ENCODE measurements around the gene MTHFSD.

The MTHFSD gene

DNA sequence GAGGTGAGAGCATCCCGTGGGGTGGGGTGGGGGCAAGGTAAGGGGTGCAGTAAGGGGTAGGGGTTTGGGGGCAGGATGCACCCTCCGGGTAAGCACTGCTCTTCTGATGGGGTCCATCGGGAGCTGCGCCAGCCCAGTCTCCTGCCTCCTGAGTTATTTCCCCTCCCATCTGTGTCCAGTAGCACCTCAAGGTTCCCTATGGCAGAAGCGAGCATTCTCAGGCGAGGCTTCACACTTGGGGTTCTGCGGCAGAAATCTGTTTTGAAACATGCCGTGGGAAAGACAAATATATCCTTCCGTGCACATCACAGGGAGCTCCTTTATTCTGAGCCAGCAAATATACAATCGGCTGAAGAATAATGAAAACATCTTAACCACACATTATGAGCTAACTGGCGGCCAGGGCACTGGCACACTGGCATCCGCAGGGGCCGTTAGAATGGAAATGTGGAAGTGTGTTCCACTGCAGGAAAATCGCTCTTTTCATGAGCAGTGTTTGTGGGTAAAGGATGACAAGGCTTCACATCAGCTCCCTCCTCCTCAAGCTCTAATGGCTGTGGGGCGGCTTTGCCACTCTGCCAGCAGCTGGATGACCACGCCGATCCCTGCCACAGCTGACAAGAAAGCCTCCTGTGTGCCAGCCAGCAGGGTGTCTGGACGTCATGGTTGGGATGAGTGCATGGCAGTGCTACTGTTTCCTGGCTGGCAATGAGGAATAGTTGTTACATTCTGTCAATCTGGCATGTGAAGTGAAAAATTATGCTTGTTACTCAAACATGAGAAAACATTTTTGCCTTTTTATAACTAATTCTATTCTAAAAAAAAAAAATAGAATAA, 20.0 kb downstream of the MTHFSD start:
- H3K27ac ChIP-seq, result no peak overlapping the region
- no peak for TF ChIP-seq ZFX (IDR thresholded peaks at IDR 0.05)
- TF ChIP-seq, protein P1, sequence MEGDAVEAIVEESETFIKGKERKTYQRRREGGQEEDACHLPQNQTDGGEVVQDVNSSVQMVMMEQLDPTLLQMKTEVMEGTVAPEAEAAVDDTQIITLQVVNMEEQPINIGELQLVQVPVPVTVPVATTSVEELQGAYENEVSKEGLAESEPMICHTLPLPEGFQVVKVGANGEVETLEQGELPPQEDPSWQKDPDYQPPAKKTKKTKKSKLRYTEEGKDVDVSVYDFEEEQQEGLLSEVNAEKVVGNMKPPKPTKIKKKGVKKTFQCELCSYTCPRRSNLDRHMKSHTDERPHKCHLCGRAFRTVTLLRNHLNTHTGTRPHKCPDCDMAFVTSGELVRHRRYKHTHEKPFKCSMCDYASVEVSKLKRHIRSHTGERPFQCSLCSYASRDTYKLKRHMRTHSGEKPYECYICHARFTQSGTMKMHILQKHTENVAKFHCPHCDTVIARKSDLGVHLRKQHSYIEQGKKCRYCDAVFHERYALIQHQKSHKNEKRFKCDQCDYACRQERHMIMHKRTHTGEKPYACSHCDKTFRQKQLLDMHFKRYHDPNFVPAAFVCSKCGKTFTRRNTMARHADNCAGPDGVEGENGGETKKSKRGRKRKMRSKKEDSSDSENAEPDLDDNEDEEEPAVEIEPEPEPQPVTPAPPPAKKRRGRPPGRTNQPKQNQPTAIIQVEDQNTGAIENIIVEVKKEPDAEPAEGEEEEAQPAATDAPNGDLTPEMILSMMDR (conservative IDR thresholded peaks at IDR 0.05), result no peak

- TF ChIP-seq ZFX (IDR thresholded peaks at IDR 0.05), result no peak
- TF ChIP-seq, protein P1 (conservative IDR thresholded peaks at IDR 0.05), result no peak
- no peak overlapping the region for H3K27ac ChIP-seq
Measured at GRCh38 chr16:86533767-86534351, 21.2 kb downstream of the MTHFSD start.

- no peak overlapping the region for H3K27ac ChIP-seq
- TF ChIP-seq, protein P1 (conservative IDR thresholded peaks at IDR 0.05), result no peak
- TF ChIP-seq ZFX (IDR thresholded peaks at IDR 0.05), result no peak
Measured at GRCh38 chr16:86533076-86533475, 22.0 kb downstream of the MTHFSD start.

DNA sequence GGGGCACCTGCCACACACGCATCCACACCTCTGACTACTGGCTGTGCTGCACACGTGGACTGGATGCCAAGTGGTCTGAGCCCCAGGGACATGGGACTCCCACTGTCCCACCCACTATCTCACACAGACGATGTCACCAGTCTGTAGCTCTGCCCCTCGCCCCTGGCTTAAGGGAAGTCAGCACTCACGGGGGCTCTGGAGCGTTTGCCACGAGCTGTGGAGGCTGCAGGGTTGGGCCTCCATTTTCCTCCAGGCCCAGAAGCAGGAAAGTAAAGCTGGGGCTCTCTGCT, 22.6 kb downstream of the MTHFSD start:
- TF ChIP-seq, protein P1 (conservative IDR thresholded peaks at IDR 0.05), result no peak
- no peak for TF ChIP-seq ZFX (IDR thresholded peaks at IDR 0.05)
- H3K27ac ChIP-seq, result no peak overlapping the region

- no peak for TF ChIP-seq ZFX (IDR thresholded peaks at IDR 0.05)
- TF ChIP-seq, protein P1 (conservative IDR thresholded peaks at IDR 0.05), result no peak
- no peak overlapping the region for H3K27ac ChIP-seq
Measured at GRCh38 chr16:86531641-86532525, 23.2 kb downstream of the MTHFSD start.

GRCh38 chr16:86531191-86531545, 23.9 kb downstream of the MTHFSD start:
- TF ChIP-seq ZFX (IDR thresholded peaks at IDR 0.05), result no peak
- TF ChIP-seq, protein P1 (conservative IDR thresholded peaks at IDR 0.05), result no peak
- H3K27ac ChIP-seq, result no peak overlapping the region
